WI38 (cell line): Measurements from ENCODE around the gene RGMB.

ENCODE experiments used
- H3K4me3 ChIP-seq: 2 replicates; pipeline ENCODE4 v1.5.1; 2011; ENCODE audit warnings: low read depth, mild to moderate bottlenecking, control low read depth, low read length
- TF ChIP-seq, protein P1 (sequence below): IDR thresholded peaks from 2 replicates; pipeline ENCODE4 v1.5.1; 2012; ENCODE audit warnings: low read depth, mild to moderate bottlenecking, control low read depth, low read length

The RGMB gene

DNA sequence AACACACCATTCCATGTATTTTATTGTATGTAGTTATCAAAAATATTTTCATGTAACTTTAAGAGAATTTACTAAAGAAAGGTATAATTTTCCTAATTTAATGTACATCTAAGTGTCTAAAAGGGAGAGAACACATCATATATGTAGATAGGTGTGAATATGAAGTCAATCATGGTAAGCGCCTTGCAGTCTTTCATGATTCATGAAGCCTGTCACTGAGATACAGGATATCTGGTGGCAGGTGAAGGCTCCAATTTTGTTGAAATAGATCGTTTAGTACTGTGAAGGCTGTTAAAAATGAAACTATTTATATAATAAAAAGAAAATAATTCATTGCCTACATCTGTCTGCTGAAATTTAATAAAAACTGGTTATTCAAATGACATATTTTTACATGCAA, 15.5 kb upstream of the RGMB start:
- TF ChIP-seq, protein P1, sequence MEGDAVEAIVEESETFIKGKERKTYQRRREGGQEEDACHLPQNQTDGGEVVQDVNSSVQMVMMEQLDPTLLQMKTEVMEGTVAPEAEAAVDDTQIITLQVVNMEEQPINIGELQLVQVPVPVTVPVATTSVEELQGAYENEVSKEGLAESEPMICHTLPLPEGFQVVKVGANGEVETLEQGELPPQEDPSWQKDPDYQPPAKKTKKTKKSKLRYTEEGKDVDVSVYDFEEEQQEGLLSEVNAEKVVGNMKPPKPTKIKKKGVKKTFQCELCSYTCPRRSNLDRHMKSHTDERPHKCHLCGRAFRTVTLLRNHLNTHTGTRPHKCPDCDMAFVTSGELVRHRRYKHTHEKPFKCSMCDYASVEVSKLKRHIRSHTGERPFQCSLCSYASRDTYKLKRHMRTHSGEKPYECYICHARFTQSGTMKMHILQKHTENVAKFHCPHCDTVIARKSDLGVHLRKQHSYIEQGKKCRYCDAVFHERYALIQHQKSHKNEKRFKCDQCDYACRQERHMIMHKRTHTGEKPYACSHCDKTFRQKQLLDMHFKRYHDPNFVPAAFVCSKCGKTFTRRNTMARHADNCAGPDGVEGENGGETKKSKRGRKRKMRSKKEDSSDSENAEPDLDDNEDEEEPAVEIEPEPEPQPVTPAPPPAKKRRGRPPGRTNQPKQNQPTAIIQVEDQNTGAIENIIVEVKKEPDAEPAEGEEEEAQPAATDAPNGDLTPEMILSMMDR: no peak
- no peak overlapping the region for H3K4me3 ChIP-seq

DNA sequence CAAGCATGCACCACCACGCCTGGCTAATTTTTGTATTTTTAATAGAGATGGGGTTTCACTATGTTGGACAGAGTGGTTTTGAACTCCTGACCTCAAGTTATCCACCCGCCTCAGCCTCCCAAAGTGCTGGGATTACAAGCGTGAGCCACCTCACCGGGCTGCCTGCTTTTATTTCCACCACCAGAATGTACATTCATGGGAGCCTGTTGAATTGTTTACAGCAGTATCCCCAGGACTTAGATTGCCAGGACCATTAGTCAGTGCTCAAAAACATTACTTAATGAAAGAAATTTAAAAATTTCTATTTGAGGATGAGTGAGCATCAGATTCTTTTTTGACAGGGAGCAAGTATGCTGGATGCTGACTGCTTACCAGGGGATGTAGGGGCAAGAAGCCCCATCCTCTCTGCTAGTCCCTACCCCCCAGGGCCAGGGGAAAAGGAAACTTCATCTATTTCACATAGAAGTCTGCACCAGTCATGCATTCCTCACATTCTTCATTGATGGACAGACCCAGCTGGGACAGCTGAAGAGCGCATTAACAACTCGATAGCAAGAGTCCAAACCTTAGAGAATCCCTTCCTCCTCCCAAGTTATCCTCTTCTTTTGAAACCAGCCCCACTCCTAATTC, 10.3 kb upstream of the RGMB start:
- TF ChIP-seq, protein P1: no peak
- no peak overlapping the region for H3K4me3 ChIP-seq

DNA sequence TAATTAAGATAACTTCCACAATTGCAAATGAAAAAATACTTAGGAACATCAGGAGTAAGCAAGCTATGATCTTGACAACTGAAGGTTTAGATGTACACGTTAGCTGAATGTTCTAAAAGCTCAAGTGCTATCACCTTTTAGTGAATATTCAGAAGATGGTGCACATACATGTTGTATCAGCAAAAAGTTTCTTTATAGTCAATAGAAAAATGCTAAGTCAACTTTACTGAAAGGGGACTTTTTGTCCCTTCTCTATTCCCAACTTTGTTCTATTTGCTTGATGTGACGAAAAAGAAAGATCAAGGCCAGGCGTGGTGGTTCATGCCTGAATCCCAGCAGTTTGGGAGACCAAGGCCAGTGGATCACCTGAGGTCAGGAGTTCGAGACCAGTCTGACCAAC, 7.6 kb upstream of the RGMB start:
- TF ChIP-seq, protein P1: no peak
- H3K4me3 ChIP-seq: no peak overlapping the region

DNA sequence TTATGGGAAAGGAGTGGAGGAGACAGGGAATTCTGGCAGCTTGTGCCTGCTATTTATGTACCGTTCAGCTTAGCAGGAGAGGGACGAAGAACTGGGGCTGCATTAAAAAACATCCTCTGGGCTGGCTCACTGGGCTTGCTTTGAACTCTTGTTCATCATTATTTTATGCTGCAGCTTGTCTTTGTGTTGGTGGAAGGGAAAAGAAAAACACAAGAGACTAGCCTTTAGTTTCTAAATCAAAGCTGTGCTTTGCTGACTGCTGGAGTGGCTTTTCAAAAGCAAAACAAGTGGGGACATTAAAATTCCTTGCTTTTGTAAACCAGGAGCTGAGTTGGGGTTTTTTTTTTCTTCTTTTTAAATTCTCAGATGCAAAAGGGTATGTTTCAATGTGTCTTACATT, 5.9 kb upstream of the RGMB start:
- no peak overlapping the region; the same call in 1 of the 2 replicates for H3K4me3 ChIP-seq
- TF ChIP-seq, protein P1: no peak

DNA sequence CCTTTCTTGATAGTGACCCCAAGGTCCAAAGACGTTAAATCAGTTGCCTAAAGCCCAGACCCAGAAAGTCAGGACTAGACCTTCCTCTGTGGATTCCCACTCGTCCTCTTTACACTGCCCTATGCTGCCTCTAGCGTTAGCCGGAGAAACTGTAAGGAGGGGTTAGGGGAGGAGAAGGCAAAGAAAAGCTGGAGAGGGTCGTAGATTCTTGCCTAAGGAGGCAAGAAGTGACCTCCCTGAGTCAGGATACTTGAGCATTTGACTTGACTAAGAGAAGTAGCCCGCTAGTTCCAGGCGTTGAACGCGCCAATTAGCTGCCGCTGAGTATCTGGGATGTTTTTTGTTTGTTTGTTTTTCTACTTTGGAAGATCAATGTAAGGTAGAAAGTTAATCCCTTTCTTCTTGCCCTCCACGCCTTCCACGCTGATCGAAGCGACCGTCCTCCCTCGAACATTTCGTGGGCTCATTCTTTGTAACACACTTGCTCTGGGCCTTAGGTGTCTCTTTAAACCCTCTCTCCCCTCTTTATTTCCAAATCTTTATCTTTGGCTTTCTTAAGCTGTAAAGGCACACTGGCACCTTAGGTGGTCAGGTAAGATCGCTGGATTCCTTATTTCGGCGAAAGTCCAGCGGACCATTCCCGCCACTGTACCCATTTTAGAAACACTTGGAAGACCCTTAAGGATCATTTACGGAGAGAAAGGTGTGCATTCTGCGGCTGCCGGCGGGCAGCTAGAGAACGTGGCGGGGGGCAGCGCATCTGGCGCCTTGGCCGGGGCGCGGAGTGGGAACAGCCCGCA, 5.1 kb upstream of the RGMB start:
- TF ChIP-seq, protein P1: peak; percentile 97
- peak overlapping the region; percentile 95 for H3K4me3 ChIP-seq

DNA sequence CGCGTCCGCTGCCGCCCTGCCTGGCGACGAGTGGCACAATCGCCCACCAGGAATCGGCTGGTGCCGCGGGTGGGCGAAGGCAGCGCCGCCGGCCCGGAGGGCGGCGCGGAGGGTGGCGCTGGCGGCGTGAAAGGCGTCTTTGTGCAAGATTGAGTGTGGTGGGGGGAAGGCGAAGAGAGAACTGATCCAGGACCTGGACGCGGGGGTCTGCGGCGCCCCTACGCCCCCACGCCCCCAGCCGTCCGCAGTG, 4.6 kb upstream of the RGMB start:
- TF ChIP-seq, protein P1: peak; percentile 64; the same call in 1 of the 2 replicates
- peak overlapping the region; percentile 95 for H3K4me3 ChIP-seq

DNA sequence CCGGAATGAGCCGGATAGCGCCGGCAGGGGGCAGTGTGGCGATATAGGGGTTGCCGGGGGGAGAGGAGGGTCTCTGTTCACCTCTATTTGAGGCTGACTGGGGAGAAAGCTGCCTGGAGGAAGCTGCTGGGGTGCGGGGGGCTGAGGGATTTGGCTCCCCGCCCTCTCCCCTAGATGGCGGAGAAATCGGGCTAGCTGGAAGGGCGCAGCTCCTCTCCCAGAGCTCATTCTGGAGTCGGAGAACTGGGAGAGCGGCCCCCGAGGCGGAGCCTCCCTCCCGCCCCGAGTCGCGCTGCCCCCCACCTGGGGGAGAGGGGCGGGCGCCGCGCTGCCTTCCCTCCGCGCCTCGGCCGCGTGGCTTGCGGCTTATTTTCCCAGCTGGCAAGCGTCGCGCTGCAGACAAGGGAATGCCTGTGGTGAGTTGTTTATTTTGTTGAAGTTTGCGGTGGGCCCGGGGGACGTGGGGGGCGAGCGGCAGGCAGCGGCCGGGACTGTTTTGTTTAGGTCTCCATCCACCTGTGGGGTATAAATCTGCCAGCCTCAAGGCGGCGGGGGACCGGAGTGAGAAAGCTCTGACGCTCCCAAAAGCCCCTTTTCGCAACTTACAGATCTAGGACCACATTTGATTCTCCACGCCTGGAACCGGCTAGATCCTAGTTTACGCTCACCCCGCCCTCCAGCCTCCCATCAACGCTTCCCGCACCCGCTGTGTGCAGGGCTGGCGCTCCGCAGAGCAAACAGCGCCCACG, 4.1 kb upstream of the RGMB start:
- peak overlapping the region; percentile 95 for H3K4me3 ChIP-seq
- TF ChIP-seq, protein P1: no peak; the same call in 1 of the 2 replicates
